Tibial nerve (tissue), 4 donors: ENCODE data around the gene SLC43A2. TPM values are rescaled to one million over a fixed set of nuclear protein-coding genes. Genes with fewer than 3 reads are reported as not detected.

Source experiments
- DNase-seq, 2 donors: peaks; one replicate each; pipeline ENCODE4 v3.0.0-alpha.2; 2019; ENCODE audit warnings: low spot score in 2 of 2
- H3K27ac ChIP-seq, 4 donors: fragments of 200-600 bp; sonication (generic) in 3 of 4; one replicate each; pipeline ENCODE4 v1.5.1; 2017 to 2019; ENCODE audit warnings: mild to moderate bottlenecking in 1 of 4
- H3K27me3 ChIP-seq, 2 donors: fragments of 200-600 bp; sonication (generic) in 1 of 2; one replicate each; pipeline versions ENCODE4 v1.5.1 to v1.6.0; 2017 to 2019
- H3K36me3 ChIP-seq, 3 donors: fragments of 200-600 bp; sonication (generic); one replicate each; pipeline ENCODE4 v1.5.1; 2018 to 2019
- H3K4me1 ChIP-seq, 4 donors: fragments of 200-600 bp; sonication (generic) in 3 of 4; one replicate each; pipeline ENCODE4 v1.5.1; 2017 to 2019
- H3K4me3 ChIP-seq, 4 donors: fragments of 200-600 bp; sonication (generic) in 3 of 4; one replicate each; pipeline ENCODE4 v1.5.1; 2017 to 2019; ENCODE audit warnings: mild to moderate bottlenecking in 1 of 4, moderate library complexity in 1 of 4
- H3K9me3 ChIP-seq, 4 donors: fragments of 200-600 bp; sonication (generic) in 3 of 4; one replicate each; pipeline ENCODE4 v1.5.1; 2017 to 2019
- EP300 ChIP-seq, 2 donors: sonication (generic); formaldehyde crosslinking; IDR thresholded peaks; one replicate each; pipeline ENCODE4 v1.6.1; 2017; ENCODE audit warnings: antibody characterized with exemption in 2 of 2, mild to moderate bottlenecking in 1 of 2
- POLR2A ChIP-seq, 2 donors: fragments of 450-650 bp; IDR thresholded peaks; one replicate each; pipeline ENCODE4 v1.6.1; 2017; ENCODE audit warnings: antibody characterized with exemption in 2 of 2, mild to moderate bottlenecking in 2 of 2, moderate library complexity in 2 of 2
- WGBS, 2 donors: methylation state at CpG; one replicate each; pipeline ENCODE4 v1.1.5; 2018; 5-methylcytosine and 5-hydroxymethylcytosine counted together
- total RNA-seq, 4 donors: library from RNA; depleted of rRNA; stranded (reverse); fragments of >200 nt; gene quantifications; one replicate each; pipeline ENCODE4 v1.1.0, GENCODE V29; 2016
- TF ChIP-seq, protein P1 (sequence below), 5 experiments: fragments of 200-600 bp in 3 of 5; fragments of 450-650 bp in 2 of 5; sonication (generic) in 3 of 5; IDR thresholded peaks; one replicate each; pipeline ENCODE4 v1.5.1; 2016 to 2019; ENCODE audit warnings: antibody characterized with exemption in 5 of 5, mild to moderate bottlenecking in 3 of 5, moderate library complexity in 2 of 5

SLC43A2 gene
- total RNA-seq, 4 donors from 2014 or later = 10.3 to 26.1 (median 14.1) TPM

DNA sequence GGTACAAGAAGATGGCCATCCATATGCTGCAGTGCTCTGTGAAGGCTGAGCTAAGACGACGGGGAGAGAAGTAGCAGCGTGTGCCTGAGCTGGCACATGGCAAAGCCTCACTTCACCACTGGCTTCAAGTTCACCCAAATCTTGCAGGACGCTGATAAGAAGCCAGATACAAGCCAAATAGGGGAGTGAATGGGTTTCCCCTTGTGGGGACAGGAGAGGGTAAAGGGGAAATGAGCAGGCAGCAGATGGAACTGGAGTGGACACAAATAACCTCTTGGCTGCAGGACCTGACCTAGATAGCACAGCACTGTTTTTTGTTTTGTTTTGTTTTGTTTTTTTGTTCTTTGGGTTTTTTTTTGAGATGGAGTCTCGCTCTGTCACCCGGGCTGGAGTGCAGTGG is 45.1 kb downstream of the SLC43A2 start:
- WGBS, 2 donors = 59 to 64% methylated on average over 6 of the region's 6 CpGs
- H3K36me3 ChIP-seq = peaks cover 0 to 65% (median 0%) of the 10 kb centered on the region in 3 donors
- peaks cover 0 to 8% (median 0%) of the 10 kb centered on the region in 4 donors for H3K4me1 ChIP-seq
- no peak overlapping the region for H3K4me3 ChIP-seq
- TF ChIP-seq, protein P1, sequence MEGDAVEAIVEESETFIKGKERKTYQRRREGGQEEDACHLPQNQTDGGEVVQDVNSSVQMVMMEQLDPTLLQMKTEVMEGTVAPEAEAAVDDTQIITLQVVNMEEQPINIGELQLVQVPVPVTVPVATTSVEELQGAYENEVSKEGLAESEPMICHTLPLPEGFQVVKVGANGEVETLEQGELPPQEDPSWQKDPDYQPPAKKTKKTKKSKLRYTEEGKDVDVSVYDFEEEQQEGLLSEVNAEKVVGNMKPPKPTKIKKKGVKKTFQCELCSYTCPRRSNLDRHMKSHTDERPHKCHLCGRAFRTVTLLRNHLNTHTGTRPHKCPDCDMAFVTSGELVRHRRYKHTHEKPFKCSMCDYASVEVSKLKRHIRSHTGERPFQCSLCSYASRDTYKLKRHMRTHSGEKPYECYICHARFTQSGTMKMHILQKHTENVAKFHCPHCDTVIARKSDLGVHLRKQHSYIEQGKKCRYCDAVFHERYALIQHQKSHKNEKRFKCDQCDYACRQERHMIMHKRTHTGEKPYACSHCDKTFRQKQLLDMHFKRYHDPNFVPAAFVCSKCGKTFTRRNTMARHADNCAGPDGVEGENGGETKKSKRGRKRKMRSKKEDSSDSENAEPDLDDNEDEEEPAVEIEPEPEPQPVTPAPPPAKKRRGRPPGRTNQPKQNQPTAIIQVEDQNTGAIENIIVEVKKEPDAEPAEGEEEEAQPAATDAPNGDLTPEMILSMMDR (IDR thresholded peaks at IDR 0.05) = no peak
- TF ChIP-seq POLR2A (IDR thresholded peaks at IDR 0.05) (no peak), EP300 (IDR thresholded peaks at IDR 0.05) (no peak)
- no peaks in the 10 kb centered on the region for H3K9me3 ChIP-seq
- H3K27me3 ChIP-seq = no peaks in the 10 kb centered on the region
- DNase-seq = no peak
- H3K27ac ChIP-seq = no peak overlapping the region

DNA sequence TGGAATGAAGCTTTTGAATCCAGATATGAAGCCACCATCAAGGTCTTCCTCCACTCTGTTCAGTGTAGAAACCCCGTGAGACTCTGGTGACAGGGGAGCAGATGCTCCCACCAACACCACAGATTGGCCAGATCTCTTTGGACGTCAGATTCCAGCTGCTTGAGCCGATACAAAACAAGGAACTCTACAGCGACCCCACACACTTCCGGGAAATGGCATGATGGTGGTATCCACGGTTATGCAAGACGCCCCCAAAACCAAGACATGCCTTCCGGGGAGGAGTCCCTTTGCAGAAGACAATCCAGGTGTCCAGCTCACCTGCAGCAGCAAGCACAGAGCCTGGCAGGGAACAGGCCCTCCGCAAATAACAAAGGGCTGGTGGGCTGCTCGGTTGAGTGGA is 46.3 kb downstream of the SLC43A2 start:
- H3K36me3 ChIP-seq = peaks cover 0 to 57% (median 0%) of the 10 kb centered on the region in 3 donors
- H3K9me3 ChIP-seq = no peaks in the 10 kb centered on the region
- no peak for TF ChIP-seq EP300 (IDR thresholded peaks at IDR 0.05)
- no peaks in the 10 kb centered on the region for H3K27me3 ChIP-seq
- H3K27ac ChIP-seq = no peak overlapping the region
- DNase-seq = no peak
- H3K4me3 ChIP-seq = no peak overlapping the region
- WGBS, 2 donors = 84 to 95% methylated on average over 8 to 10 of the region's 10 CpGs
- peaks cover 0 to 20% (median 9%) of the 10 kb centered on the region in 4 donors for H3K4me1 ChIP-seq

DNA sequence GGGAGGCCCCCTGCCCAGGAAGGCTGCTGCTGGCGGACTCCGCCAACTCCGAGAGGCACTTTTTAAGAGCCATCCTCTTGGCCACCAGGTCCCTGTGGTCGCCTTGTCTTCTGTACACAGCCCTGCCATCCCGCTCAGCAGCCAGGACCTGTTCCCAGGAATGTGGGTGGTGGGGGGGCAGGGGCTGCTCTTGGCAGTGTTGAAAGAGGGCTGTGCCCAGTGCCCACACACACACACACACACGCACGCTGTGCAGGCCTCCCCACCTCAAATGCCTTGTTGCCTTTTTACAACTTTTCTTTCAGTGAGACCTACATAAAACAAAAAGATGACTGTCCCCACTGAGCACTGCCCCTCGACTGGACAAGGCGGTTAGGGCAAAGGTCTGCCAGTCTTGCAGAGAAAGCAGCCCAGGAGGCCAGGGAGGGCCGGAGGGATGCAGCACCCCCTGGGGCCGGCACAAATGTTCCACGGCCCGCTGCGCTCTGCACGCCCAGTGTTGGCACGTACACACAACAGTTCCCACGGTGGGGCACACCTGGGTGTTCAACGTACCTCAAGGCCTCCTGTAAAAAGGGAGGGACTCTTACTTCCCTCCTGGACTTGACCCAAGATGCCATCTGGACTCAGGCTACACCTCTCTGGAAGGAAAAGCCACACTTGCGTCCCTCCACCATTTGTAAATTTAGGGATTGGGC is 47.5 kb downstream of the SLC43A2 start:
- Histone ChIP-seq H3K4me1 (peaks cover 0 to 33% (median 15%) of the 10 kb centered on the region in 4 donors), H3K4me3 (no peak overlapping the region), H3K27me3 (no peaks in the 10 kb centered on the region), H3K27ac (peak overlapping the region in 2 of 4 donors; percentile 12 to 56), H3K36me3 (peaks cover 0 to 47% (median 0%) of the 10 kb centered on the region in 3 donors), H3K9me3 (no peaks in the 10 kb centered on the region)
- 72 to 75% methylated on average over 19 of the region's 19 CpGs for WGBS, 2 donors
- DNase-seq = no peak
- TF ChIP-seq POLR2A (IDR thresholded peaks at IDR 0.05) = no peak
- no peak for TF ChIP-seq EP300 (IDR thresholded peaks at IDR 0.05)
- TF ChIP-seq, protein P1 (IDR thresholded peaks at IDR 0.05) = no peak

DNA sequence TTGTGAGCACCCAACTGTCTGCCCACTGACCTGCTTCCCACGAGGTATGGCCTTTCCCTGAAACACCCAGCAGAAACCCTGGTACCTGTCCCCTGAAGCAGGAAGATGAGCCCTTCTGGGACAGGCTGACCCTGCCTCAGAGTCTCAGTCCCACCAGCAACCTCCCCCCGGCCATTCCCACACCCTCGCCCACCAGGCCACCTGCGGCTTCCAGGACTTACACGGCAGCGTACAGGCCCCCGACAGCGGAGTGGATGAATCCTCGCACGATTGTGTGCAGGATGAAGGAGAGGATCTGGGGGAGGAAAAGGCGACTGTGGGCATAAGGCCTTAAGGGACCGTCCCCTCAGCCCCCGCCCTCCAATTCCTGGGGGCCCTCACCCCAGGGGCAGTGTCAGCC is 50.6 kb downstream of the SLC43A2 start:
- H3K4me1 ChIP-seq = peaks cover 0 to 58% (median 29%) of the 10 kb centered on the region in 4 donors
- no peak overlapping the region for H3K4me3 ChIP-seq
- no peak for DNase-seq
- WGBS, 2 donors = 77 to 82% methylated on average over 12 to 13 of the region's 13 CpGs
- no peaks in the 10 kb centered on the region for H3K9me3 ChIP-seq
- peaks cover 0 to 19% (median 0%) of the 10 kb centered on the region in 3 donors for H3K36me3 ChIP-seq
- peak overlapping the region; percentile 76 to 94 (median 86) for H3K27ac ChIP-seq
- TF ChIP-seq EP300 (IDR thresholded peaks at IDR 0.05) = no peak
- TF ChIP-seq POLR2A (IDR thresholded peaks at IDR 0.05) = no peak
- TF ChIP-seq, protein P1 (IDR thresholded peaks at IDR 0.05) = no peak
- H3K27me3 ChIP-seq = no peaks in the 10 kb centered on the region

DNA sequence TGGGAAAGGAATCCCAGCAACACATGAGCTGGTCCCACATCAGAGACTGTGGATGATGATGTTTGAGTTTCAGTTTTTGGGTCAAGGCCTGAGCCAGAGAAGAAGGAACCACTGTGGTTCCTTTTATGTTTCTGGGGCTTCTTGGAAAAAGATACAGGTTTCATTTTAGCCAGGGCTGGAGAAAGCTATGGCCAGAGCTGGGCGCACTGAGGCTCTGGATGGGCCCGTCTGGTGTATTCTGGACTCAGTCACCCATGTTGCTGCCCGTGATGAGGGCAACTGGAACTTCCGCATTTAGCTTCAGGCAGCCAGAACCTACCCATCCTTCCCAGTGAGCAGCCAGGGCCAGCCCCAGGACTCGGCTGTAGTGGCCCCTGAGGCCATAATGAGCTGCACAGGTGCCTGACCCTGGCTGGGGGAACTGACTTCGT is 51.0 kb downstream of the SLC43A2 start:
- Histone ChIP-seq H3K27ac (peak overlapping the region; percentile 76 to 94 (median 86)), H3K4me1 (peaks cover 0 to 62% (median 29%) of the 10 kb centered on the region in 4 donors), H3K9me3 (no peaks in the 10 kb centered on the region), H3K36me3 (peaks cover 0 to 15% (median 0%) of the 10 kb centered on the region in 3 donors), H3K27me3 (no peaks in the 10 kb centered on the region), H3K4me3 (no peak overlapping the region)
- TF ChIP-seq EP300 (IDR thresholded peaks at IDR 0.05) (no peak), POLR2A (IDR thresholded peaks at IDR 0.05) (no peak)
- TF ChIP-seq, protein P1 (IDR thresholded peaks at IDR 0.05) = no peak
- 58 to 62% methylated on average over 5 to 6 of the region's 6 CpGs for WGBS, 2 donors
- DNase-seq = no peak
